GM19328 (cell line): ENCODE data around the gene BNC2.

Source experiments
- ATAC-seq: cut with Tn5 transposase; IDR thresholded peaks from one replicate; pipeline ENCODE4 v1.9.1; 2021; ENCODE audit warnings: mild to moderate bottlenecking, moderate library complexity; ENCODE audit not compliant: unreplicated experiment

BNC2 gene

GRCh38 chr9:16642421-16643109 lies 227.9 kb downstream of the BNC2 start:
- no peak for ATAC-seq

- ATAC-seq = no peak
Measured at GRCh38 chr9:16640649-16641048, 229.8 kb downstream of the BNC2 start.

GRCh38 chr9:16639644-16640043 lies 230.8 kb downstream of the BNC2 start:
- no peak for ATAC-seq

- no peak for ATAC-seq
Measured at GRCh38 chr9:16637911-16638310, 232.6 kb downstream of the BNC2 start.

DNA sequence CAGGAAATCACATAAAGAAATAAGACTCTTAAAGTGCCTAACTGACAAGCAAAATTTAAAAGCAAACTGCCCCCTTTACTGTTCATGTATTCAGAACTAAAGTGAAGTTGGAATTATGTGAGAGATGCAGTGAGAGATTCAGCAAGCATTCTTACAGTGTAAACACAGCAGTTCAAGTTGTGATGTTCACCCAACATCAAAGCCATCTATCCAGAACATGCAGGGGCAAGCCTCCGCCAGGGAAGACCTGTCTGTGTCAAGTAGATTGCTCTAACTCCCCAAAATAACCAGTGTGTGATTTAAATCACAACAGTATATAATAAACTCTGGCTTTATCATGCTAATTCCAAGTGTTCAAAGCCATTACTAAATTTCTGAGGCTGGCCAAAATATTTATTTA lies 233.3 kb downstream of the BNC2 start:
- no peak for ATAC-seq

DNA sequence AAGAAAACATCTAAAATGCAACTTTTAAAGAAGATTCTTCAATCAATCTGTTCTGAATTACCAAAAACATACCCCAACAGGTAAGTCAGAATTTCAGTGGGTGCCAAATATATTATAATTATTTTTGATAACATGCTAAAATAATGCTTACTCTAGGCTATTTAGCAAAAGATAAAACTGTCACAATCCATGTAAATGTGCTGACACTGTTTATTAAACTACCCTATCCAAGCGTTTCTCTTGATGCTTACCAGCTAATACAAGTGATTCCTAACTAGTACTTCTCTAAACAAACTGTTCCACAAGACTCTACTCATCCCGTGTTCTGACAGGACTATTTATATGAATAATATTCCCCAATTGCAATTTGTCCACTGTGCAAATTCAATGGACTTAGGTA lies 236.7 kb downstream of the BNC2 start:
- no peak for ATAC-seq

- no peak for ATAC-seq
Measured at GRCh38 chr9:16628413-16628812, 242.1 kb downstream of the BNC2 start.

- ATAC-seq = no peak
Measured at GRCh38 chr9:16627967-16628366, 242.5 kb downstream of the BNC2 start.

DNA sequence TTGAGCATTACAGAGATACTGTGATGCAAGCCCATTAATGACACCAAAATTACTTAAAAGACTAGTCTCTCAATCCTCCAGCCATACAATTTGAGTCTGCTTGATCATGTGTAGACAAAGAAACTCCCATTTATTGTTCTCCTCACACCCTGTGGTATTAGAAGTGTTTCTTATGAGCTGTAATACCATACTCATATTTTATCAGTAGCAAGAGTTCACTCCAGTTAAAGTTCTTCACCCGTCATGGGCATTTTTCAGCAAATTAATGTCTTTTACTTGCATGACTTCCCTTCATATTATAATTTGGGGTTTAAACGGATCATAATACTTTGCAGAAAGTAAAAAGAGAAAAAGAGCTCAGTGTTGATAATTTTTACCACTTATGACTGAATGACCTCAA lies 242.9 kb downstream of the BNC2 start:
- no peak for ATAC-seq

- no peak for ATAC-seq
Measured at GRCh38 chr9:16626577-16627130, 243.8 kb downstream of the BNC2 start.

DNA sequence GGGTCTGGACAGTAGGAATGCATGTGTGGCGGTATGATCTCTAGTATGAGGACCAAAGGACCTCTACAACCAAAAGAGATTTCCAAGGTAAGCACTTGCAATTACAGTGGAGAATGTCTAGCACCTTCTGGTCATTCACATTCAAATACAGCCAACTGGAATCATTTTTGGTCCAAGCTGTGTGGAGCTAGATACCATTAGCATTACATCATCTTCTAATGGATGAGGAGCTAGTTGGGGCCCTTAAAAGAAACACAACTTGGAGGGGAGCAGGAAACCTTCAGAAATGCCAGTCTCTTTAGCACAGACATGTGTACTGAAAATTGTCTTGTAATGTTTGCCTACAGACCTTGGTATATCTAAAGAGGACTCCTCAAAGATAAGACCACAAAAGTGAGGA lies 244.7 kb downstream of the BNC2 start:
- ATAC-seq = no peak

DNA sequence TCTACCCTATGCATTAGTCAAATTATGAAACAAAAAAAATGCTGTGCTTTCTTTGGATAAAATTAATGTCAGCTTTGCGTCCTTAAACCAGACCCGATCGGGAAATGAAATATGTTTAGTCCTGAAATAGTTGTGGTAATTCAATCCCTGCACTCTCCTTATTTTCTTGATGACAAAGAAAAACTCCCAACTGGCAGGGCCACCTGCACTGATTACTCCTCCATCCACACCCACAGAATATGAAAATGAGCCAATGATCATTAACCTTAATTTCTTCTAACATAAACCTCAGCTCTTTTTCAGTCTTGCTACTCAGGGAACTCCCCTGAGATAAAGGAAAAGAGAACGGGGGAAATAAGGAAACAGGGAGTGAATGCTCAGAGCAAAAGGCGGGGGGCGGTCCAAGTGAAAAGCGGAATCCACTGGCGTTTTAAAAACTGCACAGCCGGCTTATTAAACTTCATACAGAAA lies 245.3 kb downstream of the BNC2 start:
- ATAC-seq = no peak

GRCh38 chr9:16624744-16625117 lies 245.7 kb downstream of the BNC2 start:
- ATAC-seq = no peak

GRCh38 chr9:16623989-16624743 lies 246.3 kb downstream of the BNC2 start:
- ATAC-seq = no peak

DNA sequence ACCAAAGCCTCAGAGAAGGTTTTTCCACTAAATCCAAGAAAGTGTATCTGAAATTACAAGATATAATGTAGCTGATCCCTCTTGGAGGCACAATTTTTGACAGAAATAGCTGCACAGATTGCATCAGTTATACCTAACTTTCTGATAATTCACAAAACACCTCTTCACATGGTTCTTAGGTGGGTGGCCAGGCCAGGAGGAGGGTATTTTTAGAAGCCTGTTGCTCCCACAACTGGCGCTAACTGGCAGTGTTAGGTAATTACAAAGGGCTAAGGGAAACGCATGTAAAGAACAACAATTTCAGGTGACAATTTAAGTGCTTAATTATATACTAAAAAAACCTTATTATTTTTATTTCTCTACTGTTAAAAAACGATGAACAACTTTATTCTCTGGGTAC lies 247.9 kb downstream of the BNC2 start:
- no peak for ATAC-seq

DNA sequence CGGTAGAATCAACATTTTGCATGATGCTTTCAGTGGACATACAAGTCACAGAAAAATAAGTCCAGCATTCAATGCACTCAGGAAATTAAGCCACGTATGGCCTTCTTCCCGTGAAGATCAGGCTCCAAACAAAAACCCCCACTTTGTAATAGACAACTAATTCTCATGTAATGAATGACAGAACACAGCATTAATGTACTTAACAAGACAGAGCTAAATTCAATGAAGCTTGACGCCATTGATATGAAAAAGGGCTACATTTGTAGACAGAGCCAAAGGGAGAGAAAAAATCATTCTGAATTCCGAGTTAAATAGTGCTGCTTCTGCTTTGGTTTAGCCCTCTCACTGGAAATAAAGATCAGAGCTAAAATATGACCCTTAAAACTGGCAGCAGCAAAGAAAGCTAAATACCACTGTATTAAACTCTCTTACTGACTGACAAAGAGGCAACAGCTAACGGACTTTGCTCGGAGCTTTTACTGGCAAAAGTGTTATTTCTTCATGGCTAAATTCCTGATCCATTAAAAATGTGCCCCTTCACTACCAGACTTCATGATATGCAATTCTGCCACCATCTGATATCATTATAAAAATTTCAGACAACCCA lies 250.5 kb downstream of the BNC2 start:
- ATAC-seq = no peak

DNA sequence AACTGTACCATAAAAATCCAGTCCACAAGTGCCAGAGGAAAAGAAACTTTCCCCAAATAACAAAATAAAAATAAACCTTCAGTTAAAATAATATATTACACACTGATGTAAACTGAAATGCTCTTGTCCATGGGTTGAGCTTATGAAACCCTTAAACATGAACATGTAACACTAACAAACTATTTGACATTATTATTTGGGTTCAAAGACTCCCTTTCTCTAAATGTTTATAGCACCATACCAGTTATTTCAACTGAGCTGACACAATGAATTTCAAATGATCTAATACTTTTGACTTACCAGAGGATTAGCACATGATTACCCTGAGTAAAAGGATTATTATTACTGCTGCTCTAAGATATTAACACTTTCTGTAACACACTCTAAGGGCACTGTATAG lies 251.1 kb downstream of the BNC2 start:
- ATAC-seq = no peak

DNA sequence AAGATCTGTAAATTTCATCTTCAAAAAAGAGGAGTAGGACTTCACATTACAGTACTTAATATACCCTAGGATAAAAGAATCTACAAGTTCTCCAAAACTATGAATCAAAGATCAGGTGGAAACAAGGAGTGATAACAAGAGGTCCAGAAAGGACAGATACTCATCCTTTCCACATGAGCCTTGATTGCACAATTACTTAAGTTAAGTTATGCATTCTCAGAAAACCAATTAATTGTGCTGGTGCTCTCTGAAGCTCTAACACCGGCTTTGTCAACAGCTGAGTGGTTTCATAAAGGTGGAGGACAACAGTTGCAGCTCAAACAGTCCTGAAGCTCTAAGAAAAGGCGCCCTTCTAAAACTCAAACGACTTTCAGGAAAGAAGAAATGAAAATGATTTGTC lies 251.9 kb downstream of the BNC2 start:
- no peak for ATAC-seq

- no peak for ATAC-seq
Measured at GRCh38 chr9:16616686-16617085, 253.8 kb downstream of the BNC2 start.

- ATAC-seq = no peak
Measured at GRCh38 chr9:16615451-16615850, 255.0 kb downstream of the BNC2 start.

DNA sequence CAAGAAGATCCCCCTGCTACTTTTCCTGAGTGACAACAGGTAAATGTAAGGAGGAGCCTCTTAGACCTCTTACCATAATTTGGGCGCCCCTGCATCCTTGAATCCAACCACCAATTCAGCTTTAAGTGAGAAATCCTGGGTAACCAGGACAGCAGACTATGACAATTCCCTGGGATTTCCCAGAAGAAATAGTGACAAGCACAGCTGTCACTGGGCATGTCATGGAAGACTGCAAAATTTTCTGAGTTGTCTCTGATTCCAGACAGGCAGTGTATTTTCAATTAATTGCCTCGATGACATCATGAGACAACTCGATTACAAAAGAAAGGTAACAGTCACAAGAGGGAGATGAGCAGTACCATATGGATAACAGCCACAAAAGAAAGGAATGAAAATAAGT lies 256.9 kb downstream of the BNC2 start:
- ATAC-seq = no peak

DNA sequence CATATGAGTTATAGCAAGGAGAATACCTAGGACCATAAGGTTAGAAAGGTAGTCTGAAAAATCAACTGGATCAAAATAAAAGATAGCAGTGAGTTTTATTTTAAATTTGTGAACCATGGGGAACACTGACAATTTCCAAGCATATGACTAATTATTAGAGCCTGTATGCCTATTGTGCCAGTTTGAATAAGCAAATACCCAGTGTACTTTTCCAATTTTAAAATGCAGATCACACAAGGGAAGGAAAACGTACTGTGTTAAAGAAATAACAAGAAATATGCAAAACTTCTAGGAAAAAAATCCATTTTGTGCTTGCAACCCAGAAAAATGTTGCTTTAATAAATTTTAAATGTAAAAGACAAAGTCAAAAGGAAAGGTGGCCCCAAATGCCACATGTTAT lies 257.4 kb downstream of the BNC2 start:
- no peak for ATAC-seq
